ENCODE results near the gene SLC7A5. TPM values are rescaled to one million over a fixed set of nuclear protein-coding genes. Genes with fewer than 3 reads are reported as not detected.

SLC7A5 gene
- total RNA-seq, 1 donor from 2014 or later: 249 TPM

DNA sequence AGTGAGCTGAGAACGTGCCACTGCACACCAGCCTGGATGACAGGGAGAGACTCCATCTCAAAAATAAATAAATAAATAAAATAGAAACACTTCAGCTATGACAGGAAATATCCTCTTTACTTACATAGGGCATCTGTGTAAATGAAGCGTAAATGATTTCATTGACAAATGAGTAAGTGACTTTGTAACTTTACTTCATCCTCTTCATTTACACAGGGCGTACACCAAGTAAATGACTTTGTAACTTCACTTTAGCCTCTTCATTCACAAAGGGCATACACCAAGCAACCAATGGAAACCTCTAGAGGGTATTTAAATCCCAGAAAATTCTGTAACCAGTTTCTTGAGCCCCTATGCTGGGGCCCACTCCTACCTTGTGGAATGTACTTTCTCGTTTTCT is 87.3 kb downstream of the SLC7A5 start:
- no peaks in the 10 kb centered on the region for H3K27me3 Mint-ChIP-seq (ENCODE audit: low read depth)
- peaks cover 48% of the 10 kb centered on the region for H3K4me1 Mint-ChIP-seq (ENCODE audit: low read depth)
- H3K36me3 Mint-ChIP-seq (ENCODE audit: low read depth): no peaks in the 10 kb centered on the region
- no peaks in the 10 kb centered on the region for H3K9me3 Mint-ChIP-seq (ENCODE audit: low read depth)
- TF ChIP-seq, protein P1, sequence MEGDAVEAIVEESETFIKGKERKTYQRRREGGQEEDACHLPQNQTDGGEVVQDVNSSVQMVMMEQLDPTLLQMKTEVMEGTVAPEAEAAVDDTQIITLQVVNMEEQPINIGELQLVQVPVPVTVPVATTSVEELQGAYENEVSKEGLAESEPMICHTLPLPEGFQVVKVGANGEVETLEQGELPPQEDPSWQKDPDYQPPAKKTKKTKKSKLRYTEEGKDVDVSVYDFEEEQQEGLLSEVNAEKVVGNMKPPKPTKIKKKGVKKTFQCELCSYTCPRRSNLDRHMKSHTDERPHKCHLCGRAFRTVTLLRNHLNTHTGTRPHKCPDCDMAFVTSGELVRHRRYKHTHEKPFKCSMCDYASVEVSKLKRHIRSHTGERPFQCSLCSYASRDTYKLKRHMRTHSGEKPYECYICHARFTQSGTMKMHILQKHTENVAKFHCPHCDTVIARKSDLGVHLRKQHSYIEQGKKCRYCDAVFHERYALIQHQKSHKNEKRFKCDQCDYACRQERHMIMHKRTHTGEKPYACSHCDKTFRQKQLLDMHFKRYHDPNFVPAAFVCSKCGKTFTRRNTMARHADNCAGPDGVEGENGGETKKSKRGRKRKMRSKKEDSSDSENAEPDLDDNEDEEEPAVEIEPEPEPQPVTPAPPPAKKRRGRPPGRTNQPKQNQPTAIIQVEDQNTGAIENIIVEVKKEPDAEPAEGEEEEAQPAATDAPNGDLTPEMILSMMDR (IDR thresholded peaks at IDR 0.05): no peak
- H3K27ac Mint-ChIP-seq (ENCODE audit: unreplicated experiment): no peak overlapping the region
- H3K4me3 Mint-ChIP-seq (ENCODE audit: unreplicated experiment): no peak overlapping the region
- no peak for DNase-seq (ENCODE audit: low spot score)

GRCh38 chr16:87780385-87780989 is 88.8 kb downstream of the SLC7A5 start:
- no peaks in the 10 kb centered on the region for H3K9me3 Mint-ChIP-seq (ENCODE audit: low read depth)
- TF ChIP-seq, protein P1 (IDR thresholded peaks at IDR 0.05): no peak

More at GRCh38 chr16:87780385-87780989, 88.8 kb downstream of the SLC7A5 start:
- Mint-ChIP-seq H3K27me3 (ENCODE audit: low read depth) (no peaks in the 10 kb centered on the region), H3K4me3 (ENCODE audit: unreplicated experiment) (no peak overlapping the region), H3K4me1 (ENCODE audit: low read depth) (peaks cover 48% of the 10 kb centered on the region), H3K27ac (ENCODE audit: unreplicated experiment) (peak overlapping the region; percentile 75), H3K36me3 (ENCODE audit: low read depth) (no peaks in the 10 kb centered on the region)
- no peak for DNase-seq (ENCODE audit: low spot score)

Small RNA genes lying within 50 kb of the gene (microRNA-seq; reads per million reads assigned to microRNA genes)
- gene MIR6775 (ENCODE audit: borderline number of aligned reads): not detected

Other genes with a start within 250 kb of the SLC7A5 start
- gene KLHDC4, start 103.5 kb downstream of the SLC7A5 start, total RNA-seq: 19.8 to 21.2 TPM (median 20.5 TPM) in 3 replicates
- gene CA5A, start 67.0 kb upstream of the SLC7A5 start, total RNA-seq: not detected in 3 replicates
- 15.0 to 19.3 TPM (median 16.7 TPM) in 3 replicates for gene BANP, start 81.9 kb upstream of the SLC7A5 start, total RNA-seq